ENCODE measurements around the gene CCP110.
A peak's percentile ranks its signal among the peaks of the same experiment; 100 is the strongest.
"Not testable (repeated sequence)": the region's sequence is repeated elsewhere in the genome, so short reads cannot be mapped to it uniquely, and the experiment has no call there.

CCP110 gene

DNA sequence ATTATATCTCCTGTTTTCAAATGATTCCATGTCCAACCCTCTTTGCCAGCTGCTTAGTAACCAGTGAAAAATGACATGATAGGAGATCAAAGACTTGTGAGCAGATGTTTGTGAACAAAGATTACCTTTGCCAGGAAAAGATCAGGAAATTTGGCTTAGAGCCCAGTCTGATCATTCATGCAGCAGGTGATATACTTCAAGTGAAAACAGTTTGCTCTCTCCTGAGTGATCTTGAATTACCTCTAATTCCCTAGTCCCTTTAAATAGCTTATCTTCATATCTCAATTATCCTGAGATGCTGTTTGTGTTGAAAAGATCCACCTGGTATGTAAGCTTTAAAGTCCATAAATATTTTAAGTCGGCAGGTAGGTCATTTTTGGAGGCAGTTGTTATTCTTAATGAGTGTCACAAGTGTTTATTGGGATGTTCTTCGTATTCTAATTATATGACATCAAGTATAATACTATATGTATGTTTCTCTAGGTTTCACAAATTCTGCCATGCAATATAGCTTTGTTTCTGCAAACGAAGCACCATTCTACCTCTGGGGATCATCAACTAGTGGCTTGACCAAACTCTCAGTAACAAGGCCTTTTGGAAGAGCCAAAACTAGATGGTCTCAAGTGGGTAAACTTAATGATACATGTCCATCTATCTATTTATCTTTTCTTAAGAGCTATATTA is 18.5 kb downstream of the CCP110 start:
- TF ChIP-seq, protein P1, sequence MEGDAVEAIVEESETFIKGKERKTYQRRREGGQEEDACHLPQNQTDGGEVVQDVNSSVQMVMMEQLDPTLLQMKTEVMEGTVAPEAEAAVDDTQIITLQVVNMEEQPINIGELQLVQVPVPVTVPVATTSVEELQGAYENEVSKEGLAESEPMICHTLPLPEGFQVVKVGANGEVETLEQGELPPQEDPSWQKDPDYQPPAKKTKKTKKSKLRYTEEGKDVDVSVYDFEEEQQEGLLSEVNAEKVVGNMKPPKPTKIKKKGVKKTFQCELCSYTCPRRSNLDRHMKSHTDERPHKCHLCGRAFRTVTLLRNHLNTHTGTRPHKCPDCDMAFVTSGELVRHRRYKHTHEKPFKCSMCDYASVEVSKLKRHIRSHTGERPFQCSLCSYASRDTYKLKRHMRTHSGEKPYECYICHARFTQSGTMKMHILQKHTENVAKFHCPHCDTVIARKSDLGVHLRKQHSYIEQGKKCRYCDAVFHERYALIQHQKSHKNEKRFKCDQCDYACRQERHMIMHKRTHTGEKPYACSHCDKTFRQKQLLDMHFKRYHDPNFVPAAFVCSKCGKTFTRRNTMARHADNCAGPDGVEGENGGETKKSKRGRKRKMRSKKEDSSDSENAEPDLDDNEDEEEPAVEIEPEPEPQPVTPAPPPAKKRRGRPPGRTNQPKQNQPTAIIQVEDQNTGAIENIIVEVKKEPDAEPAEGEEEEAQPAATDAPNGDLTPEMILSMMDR (IDR thresholded peaks at IDR 0.05; ENCODE audit: low read depth, low read length, missing control alignments) = no peak
- DNase-seq (ENCODE audit: low read depth) = no peak

DNA sequence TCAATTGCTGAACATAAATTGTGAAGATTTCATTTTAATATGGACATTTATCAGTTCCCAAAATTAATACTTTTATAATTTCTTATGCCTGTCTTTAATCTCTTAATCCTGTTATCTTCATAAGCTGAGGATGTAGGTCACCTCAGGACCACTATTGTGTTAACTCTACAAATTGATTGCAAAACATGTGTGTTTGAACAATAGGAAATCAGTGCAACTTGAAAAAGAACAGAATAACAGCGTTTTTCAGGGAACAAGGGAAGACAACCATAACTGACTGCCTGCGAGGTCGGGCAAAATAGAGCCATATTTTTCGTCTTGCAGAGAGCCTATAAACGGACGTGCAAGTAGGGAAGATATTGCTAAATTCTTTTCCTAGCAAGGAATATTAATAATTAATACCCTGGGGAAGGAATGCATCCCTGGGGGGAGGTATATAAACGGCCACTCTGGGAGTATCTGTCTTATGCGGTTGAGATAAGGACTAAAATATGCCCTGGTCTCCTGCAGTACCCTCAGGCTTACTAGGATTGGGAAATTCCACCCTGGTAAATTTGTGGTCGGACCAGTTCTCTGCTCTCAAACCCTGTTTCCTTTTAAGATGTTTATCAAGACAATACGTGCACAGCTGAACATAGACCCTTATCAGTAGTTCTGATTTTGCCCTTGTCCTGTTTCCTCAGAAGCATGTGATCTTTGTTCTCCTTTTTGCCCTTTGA is 19.7 kb downstream of the CCP110 start:
- H3K4me3 ChIP-seq (ENCODE audit: low read depth, low read length); DNase-seq (ENCODE audit: low read depth): not testable (repeated sequence)

More for the DNA sequence above, 18.5 kb downstream of the CCP110 start:
- H3K4me3 ChIP-seq (ENCODE audit: low read depth, low read length) = no peak overlapping the region

DNA sequence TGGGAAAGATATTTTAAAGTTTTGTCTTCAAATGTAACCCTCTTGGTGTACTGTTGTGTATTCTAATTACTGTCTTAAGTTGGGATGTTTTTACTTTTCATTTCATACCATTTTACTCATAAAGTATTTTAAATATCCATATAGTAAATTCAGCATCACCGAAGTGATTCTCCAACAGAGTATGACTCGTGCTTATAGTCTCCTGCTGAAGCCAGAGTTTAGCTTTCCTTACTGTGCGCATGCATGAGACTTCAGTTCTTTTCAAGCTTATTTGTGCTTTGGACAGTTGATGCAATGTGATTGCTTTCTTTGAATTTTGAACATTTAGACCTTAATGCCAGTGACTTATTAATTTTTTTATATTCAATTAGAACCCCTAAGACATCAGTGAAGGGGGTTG is 24.4 kb downstream of the CCP110 start:
- TF ChIP-seq, protein P1 (IDR thresholded peaks at IDR 0.05; ENCODE audit: low read depth, low read length, missing control alignments) = no peak
- no peak for DNase-seq (ENCODE audit: low read depth)
- H3K4me3 ChIP-seq (ENCODE audit: low read depth, low read length) = no peak overlapping the region

DNA sequence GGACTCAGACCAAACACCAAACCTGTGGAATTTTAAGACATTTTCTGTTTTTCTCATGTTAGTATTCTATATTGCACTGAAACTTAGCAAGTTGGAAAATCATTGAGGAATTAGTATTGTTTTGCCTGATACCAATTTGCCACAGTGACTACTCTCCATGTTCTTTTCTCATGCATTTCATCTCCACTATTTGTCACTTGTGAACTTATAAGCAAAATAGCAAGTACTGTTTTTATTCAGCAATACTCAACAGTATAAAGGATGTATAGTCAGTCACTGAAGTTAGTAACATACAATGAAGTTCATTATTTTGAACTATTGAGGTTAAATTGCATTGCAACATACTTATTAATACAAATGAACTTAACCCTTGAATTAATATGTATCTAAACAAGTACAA is 25.9 kb downstream of the CCP110 start:
- TF ChIP-seq, protein P1 (IDR thresholded peaks at IDR 0.05; ENCODE audit: low read depth, low read length, missing control alignments) = no peak
- DNase-seq (ENCODE audit: low read depth) = no peak
- H3K4me3 ChIP-seq (ENCODE audit: low read depth, low read length) = no peak overlapping the region

DNA sequence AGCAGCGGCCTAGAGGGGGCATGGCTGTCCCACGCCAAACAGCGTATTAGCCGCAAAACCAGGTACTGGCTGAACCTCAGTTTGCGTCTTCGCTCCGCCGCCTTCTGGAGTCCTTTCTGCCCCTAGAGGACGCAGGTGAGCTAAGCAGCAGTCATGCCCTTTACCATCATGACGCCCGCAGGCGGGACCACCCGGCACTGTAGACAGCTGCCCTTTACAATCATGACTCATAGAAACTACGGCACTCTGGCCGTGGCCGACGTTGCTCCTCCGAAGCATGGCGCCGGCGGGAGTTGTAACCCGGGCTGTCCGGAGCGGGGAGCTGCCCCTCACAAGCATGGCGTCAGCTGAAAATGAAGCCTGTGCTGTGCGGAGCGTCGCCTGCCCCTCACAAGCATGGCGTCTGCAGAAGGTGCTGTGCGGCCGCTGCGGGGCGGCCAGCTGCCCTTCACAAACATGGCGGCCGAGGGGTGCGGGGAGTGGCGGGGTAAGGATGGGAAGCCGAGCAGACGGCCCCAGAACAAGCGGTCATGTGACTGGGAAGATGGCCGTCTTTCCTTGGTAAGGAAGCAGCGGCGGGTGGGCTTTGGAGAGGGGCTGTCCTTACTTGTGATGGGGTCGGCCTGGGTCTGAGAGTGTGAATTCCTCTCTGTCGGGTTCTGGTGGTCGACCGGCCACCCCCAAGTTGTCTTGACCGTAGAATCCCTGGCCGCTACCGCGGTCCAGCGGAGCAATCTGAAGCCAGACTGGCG is 31.6 kb downstream of the CCP110 start, which contains the start of gene VPS35L:
Gene VPS35L (plus strand): TSS at position 518 of the 752 bp plus-strand sequence. CDS start 27 bp downstream, at position 545.
- peak within 1 kb of the TSS; percentile 82 for H3K4me3 ChIP-seq (ENCODE audit: low read depth, low read length)
- TF ChIP-seq, protein P1 (IDR thresholded peaks at IDR 0.05; ENCODE audit: low read depth, low read length, missing control alignments) = peak; percentile 88
- DNase-seq (ENCODE audit: low read depth) = peak; percentile 94

DNA sequence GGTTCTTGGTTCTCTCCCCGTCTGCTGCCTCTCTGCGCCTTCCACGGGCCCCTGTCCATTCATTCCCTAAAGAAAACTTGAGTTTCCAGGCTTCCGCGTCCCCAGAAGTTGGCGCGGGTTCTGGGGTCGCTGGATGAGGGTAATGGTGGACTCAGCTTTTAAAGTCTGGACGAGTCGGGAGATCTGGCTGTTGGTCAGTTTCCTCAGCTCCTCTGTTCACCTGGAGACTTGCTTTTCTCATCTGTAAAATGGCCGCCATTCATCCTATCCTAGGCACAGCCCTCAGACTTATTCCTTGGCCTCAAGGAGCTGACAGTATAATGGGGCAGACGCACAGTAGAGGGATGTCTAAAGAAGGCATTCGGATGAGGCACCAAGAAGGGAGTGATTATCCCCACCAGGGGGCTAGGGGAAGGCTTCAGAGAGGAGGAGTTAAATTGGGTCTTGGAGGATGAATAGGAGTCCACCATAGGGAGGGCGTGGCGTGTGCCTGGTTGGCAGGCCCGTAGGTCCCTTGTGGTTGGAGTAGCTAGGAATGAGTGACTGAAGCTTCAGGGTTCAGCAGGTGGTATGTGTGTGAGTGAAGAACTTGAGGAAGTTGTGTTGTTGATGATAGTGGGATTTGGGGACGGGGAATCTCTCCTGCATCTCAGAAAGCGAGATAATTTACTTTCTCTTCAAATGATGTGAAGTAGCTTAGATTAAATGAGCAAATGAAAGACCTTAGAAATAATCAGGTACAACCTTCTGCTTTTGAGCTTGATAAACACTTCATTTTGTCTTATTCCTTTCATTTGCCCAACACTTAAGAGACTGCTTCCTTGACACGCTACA is 32.4 kb downstream of the CCP110 start:
- TF ChIP-seq, protein P1 (IDR thresholded peaks at IDR 0.05; ENCODE audit: low read depth, low read length, missing control alignments) = no peak
- peak overlapping the region; percentile 82 for H3K4me3 ChIP-seq (ENCODE audit: low read depth, low read length)
- DNase-seq (ENCODE audit: low read depth) = peak; percentile 42

Measured in GM12864 (cell line).